ENCODE measurements around the gene TRAPPC12. TPM values are rescaled to one million over a fixed set of nuclear protein-coding genes. Genes with fewer than 3 reads are reported as not detected.

TRAPPC12 gene
- total and polyA plus RNA-seq, 2 experiments from 2014 or later, result 77.2 to 103 TPM

DNA sequence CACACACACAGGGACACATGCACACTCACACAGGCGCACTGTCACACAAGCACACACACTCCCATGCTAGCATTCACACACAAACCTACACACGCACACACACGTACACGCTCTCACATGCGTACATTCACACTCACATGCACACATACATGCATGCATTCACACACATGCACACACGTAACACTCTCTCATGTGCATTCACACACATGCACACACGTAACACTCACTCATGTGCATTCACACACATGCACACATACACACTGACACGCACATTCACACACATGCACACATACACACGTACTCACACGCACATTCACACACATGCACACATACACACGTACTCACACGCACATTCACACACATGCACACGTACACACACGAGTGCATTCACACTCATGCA is 123.6 kb downstream of the TRAPPC12 start:
- Histone ChIP-seq H3K9me3 (ENCODE audit: low read depth) (no peaks in the 10 kb centered on the region), H3K4me3 (no peak overlapping the region), H3K27ac (no peak overlapping the region), H3K4me1 (ENCODE audit: low read depth) (no peaks in the 10 kb centered on the region), H3K27me3 (no peaks in the 10 kb centered on the region), H3K36me3 (peaks cover 2% of the 10 kb centered on the region)
- TF ChIP-seq, protein P1, sequence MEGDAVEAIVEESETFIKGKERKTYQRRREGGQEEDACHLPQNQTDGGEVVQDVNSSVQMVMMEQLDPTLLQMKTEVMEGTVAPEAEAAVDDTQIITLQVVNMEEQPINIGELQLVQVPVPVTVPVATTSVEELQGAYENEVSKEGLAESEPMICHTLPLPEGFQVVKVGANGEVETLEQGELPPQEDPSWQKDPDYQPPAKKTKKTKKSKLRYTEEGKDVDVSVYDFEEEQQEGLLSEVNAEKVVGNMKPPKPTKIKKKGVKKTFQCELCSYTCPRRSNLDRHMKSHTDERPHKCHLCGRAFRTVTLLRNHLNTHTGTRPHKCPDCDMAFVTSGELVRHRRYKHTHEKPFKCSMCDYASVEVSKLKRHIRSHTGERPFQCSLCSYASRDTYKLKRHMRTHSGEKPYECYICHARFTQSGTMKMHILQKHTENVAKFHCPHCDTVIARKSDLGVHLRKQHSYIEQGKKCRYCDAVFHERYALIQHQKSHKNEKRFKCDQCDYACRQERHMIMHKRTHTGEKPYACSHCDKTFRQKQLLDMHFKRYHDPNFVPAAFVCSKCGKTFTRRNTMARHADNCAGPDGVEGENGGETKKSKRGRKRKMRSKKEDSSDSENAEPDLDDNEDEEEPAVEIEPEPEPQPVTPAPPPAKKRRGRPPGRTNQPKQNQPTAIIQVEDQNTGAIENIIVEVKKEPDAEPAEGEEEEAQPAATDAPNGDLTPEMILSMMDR (IDR thresholded peaks at IDR 0.05; ENCODE audit: low read depth, low read length), result no peak
- DNase-seq (ENCODE audit: low read depth in 1 of 2, low spot score in 1 of 2), result no peak

DNA sequence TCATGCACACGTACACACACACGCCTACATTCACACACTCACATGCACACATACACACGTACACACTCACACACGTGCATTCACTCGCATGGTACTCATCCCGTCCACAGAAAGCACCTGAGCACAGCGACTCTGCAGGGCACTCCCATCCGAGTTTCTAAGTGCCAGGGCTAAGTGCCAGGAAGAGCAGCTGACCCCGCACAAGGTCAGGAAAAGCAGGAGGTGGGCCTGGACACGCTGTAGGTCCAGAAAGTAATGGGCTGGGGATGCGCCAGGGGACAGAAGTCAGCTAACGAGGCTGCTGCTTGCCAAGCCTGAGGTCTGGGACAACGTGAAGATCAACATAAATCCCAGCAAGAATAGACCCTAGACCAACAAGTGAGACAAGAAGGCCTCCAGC is 124.0 kb downstream of the TRAPPC12 start:
- no peaks in the 10 kb centered on the region for H3K36me3 ChIP-seq
- H3K4me3 ChIP-seq, result no peak overlapping the region
- no peaks in the 10 kb centered on the region for H3K4me1 ChIP-seq (ENCODE audit: low read depth)
- H3K9me3 ChIP-seq (ENCODE audit: low read depth), result no peaks in the 10 kb centered on the region
- TF ChIP-seq, protein P1 (IDR thresholded peaks at IDR 0.05; ENCODE audit: low read depth, low read length), result no peak
- no peaks in the 10 kb centered on the region for H3K27me3 ChIP-seq
- no peak for DNase-seq (ENCODE audit: low read depth in 1 of 2, low spot score in 1 of 2)
- no peak overlapping the region for H3K27ac ChIP-seq

DNA sequence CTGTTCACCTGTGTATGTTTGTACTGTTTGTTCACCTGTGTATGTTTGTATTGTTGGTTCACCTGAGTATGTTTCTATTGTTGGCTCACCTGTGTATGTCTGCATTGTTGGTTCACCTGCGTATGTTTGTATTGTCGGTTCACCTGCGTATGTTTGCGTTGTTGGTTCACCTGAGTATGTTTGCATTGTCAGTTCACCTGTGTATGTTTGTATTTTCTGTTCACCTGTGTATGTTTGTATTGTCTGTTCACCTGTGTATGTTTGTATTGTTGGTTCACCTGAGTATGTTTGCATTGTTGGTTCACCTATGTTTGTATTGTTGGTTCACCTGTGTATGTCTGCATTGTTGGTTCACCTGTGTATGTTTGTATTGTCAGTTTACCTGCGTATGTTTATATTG is 125.2 kb downstream of the TRAPPC12 start:
- TF ChIP-seq, protein P1 (IDR thresholded peaks at IDR 0.05; ENCODE audit: low read depth, low read length), result no peak
- DNase-seq (ENCODE audit: low read depth in 1 of 2, low spot score in 1 of 2), result no peak

DNA sequence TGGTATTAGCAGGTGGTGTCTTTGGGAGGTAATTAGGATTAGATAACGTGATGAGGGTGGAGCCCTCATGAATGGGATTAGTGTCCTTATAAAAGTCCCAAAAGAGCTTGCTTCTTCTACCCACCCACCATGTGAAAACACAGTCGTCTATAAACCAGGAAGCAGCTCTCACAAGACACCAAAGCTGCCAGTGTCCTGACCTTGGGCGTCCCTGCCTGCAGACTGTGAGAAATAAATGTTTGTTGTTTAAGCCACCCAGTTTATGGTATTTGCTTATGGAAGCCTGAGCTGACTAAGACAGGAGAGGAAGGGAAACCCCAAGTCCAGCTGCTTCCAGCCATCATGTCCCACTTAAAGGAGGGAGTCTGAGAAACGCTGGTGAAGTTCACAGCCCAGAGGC is 126.3 kb downstream of the TRAPPC12 start:
- TF ChIP-seq, protein P1 (IDR thresholded peaks at IDR 0.05; ENCODE audit: low read depth, low read length), result no peak
- no peak overlapping the region for H3K27ac ChIP-seq
- DNase-seq (ENCODE audit: low read depth in 1 of 2, low spot score in 1 of 2), result no peak
- H3K9me3 ChIP-seq (ENCODE audit: low read depth), result no peaks in the 10 kb centered on the region
- H3K4me1 ChIP-seq (ENCODE audit: low read depth), result no peaks in the 10 kb centered on the region
- no peaks in the 10 kb centered on the region for H3K27me3 ChIP-seq
- H3K4me3 ChIP-seq, result no peak overlapping the region
- no peaks in the 10 kb centered on the region for H3K36me3 ChIP-seq

More for the DNA sequence above, 125.2 kb downstream of the TRAPPC12 start:
- Histone ChIP-seq H3K27me3 (no peaks in the 10 kb centered on the region), H3K4me3 (no peak overlapping the region), H3K4me1 (ENCODE audit: low read depth) (no peaks in the 10 kb centered on the region), H3K36me3 (no peaks in the 10 kb centered on the region), H3K27ac (no peak overlapping the region), H3K9me3 (ENCODE audit: low read depth) (no peaks in the 10 kb centered on the region)

DNA sequence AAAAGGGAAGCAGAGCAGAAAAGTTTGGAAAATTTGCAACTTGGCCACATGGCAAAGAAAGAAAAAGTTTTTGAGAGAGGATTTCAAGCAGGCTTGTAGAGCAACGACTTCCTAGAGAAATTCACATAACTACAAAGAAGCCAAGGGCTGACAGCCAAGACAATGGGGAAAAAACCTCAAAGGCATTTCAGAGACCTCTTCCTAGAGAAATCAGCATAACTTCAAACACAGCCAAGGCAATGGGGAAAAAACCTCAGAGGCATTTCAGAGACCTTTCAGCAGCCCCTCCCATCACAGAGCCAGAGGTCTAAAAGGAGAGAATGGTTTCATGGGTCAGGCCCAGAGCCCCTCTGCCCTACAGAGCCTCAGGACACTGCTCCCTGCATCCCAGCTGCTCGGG is 132.6 kb downstream of the TRAPPC12 start:
- H3K36me3 ChIP-seq, result peaks cover 2% of the 10 kb centered on the region
- no peaks in the 10 kb centered on the region for H3K9me3 ChIP-seq (ENCODE audit: low read depth)
- peak in 1 of 2 donors; percentile 19 for DNase-seq (ENCODE audit: low read depth in 1 of 2, low spot score in 1 of 2)
- peaks cover 2% of the 10 kb centered on the region for H3K4me1 ChIP-seq (ENCODE audit: low read depth)
- H3K27ac ChIP-seq, result no peak overlapping the region
- TF ChIP-seq, protein P1 (IDR thresholded peaks at IDR 0.05; ENCODE audit: low read depth, low read length), result no peak
- no peak overlapping the region for H3K4me3 ChIP-seq
- H3K27me3 ChIP-seq, result no peaks in the 10 kb centered on the region
